ENCODE measurements around the gene SMC5. TPM values are rescaled to one million over a fixed set of nuclear protein-coding genes. Genes with fewer than 3 reads are reported as not detected.

SMC5 gene
- total RNA-seq = 10 to 100 TPM; 17.9 to 65.5 (median 35.4) TPM

GRCh38 chr9:70258692-70259511 is at the start of gene SMC5:
Gene SMC5, plus strand, starts transcription at chr9:70258978. Its CDS starts 101 bp downstream, at chr9:70259079.
- peak; percentile 84 to 93 for DNase-seq
- Histone ChIP-seq H3K27me3 (no peaks in the 10 kb centered on the region), H3K27ac (peak within 1 kb of the TSS; percentile 91 to 94), H3K4me3 (peak within 1 kb of the TSS; percentile 75 to 86), H3K4me1 (peaks cover 14 to 22% of the 10 kb centered on the region in 2 donors), H3K36me3 (no peaks in the 10 kb centered on the region), H3K9me3 (no peaks in the 10 kb centered on the region)
- intact Hi-C loops (cut with DNase I; ENCODE audit: low total_unique reads) = no loop called here
- TF ChIP-seq CTCF (IDR thresholded peaks at IDR 0.05) (peak in 1 of 4 experiments; percentile 16), POLR2A (IDR thresholded peaks at IDR 0.05) (peak; percentile 92 to 99)

- Histone ChIP-seq H3K36me3 (no peaks in the 10 kb centered on the region), H3K27me3 (no peaks in the 10 kb centered on the region), H3K9me3 (peaks cover 0 to 7% of the 10 kb centered on the region in 2 donors), H3K4me3 (peak overlapping the region in 1 of 2 donors; percentile 6), H3K27ac (peak overlapping the region in 1 of 2 donors; percentile 18), H3K4me1 (no peaks in the 10 kb centered on the region)
- DNase-seq = peak; percentile 28 to 56
- no peak for TF ChIP-seq POLR2A (IDR thresholded peaks at IDR 0.05)
- TF ChIP-seq CTCF (IDR thresholded peaks at IDR 0.05) = no peak
- intact Hi-C loops (cut with DNase I; ENCODE audit: low total_unique reads) = no loop called here
These were observed 41.7 kb upstream of the SMC5 start for GRCh38 chr9:70217029-70217428.

- H3K9me3 ChIP-seq = no peaks in the 10 kb centered on the region
- no peaks in the 10 kb centered on the region for H3K36me3 ChIP-seq
These were observed 40.0 kb upstream of the SMC5 start for GRCh38 chr9:70218767-70219166.

GRCh38 chr9:70220216-70220615 is 38.6 kb upstream of the SMC5 start:
- Histone ChIP-seq H3K4me1 (no peaks in the 10 kb centered on the region), H3K4me3 (no peak overlapping the region), H3K36me3 (no peaks in the 10 kb centered on the region), H3K27me3 (no peaks in the 10 kb centered on the region), H3K27ac (no peak overlapping the region), H3K9me3 (no peaks in the 10 kb centered on the region)
- TF ChIP-seq POLR2A (IDR thresholded peaks at IDR 0.05) (no peak), CTCF (IDR thresholded peaks at IDR 0.05) (no peak)
- no peak for DNase-seq
- intact Hi-C loops (cut with DNase I; ENCODE audit: low total_unique reads) = no loop called here

More at GRCh38 chr9:70218767-70219166, 40.0 kb upstream of the SMC5 start:
- no peak for DNase-seq
- Histone ChIP-seq H3K27me3 (no peaks in the 10 kb centered on the region), H3K4me1 (no peaks in the 10 kb centered on the region), H3K27ac (no peak overlapping the region), H3K4me3 (no peak overlapping the region)
- intact Hi-C loops (cut with DNase I; ENCODE audit: low total_unique reads) = no loop called here
- TF ChIP-seq CTCF (IDR thresholded peaks at IDR 0.05) (no peak), POLR2A (IDR thresholded peaks at IDR 0.05) (no peak)

GRCh38 chr9:70222354-70222753 is 36.4 kb upstream of the SMC5 start:
- no peaks in the 10 kb centered on the region for H3K36me3 ChIP-seq
- intact Hi-C loops (cut with DNase I; ENCODE audit: low total_unique reads) = no loop called here
- no peak overlapping the region for H3K27ac ChIP-seq
- H3K9me3 ChIP-seq = no peaks in the 10 kb centered on the region
- no peak for DNase-seq
- H3K4me1 ChIP-seq = no peaks in the 10 kb centered on the region
- H3K4me3 ChIP-seq = no peak overlapping the region
- no peak for TF ChIP-seq CTCF (IDR thresholded peaks at IDR 0.05)
- H3K27me3 ChIP-seq = no peaks in the 10 kb centered on the region

Measured in uterus (tissue), 4 donors.